ENCODE results near the gene USHBP1.

DNA sequence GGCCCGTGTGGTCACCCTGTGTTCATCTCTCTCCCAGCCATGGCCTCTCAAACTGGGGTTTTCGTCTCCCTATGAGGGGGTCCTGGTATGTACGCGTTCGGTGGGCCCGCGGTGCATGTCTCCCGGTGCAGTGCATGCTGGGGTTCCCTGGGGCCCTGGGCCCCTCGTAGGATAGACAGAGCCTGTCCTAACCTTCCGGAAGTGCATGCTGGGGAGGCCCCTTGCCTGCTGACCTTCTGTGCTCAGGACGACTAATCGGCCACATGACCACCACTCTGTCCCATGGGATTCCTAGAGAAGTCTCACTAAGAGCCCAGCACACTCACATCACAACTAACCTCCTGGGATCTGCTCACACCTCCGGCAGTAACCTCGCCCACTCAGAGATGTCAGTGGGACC is 54.2 kb downstream of the USHBP1 start:
- TF ChIP-seq POLR2A (IDR thresholded peaks at IDR 0.05), result no peak
- TF ChIP-seq, protein P1, sequence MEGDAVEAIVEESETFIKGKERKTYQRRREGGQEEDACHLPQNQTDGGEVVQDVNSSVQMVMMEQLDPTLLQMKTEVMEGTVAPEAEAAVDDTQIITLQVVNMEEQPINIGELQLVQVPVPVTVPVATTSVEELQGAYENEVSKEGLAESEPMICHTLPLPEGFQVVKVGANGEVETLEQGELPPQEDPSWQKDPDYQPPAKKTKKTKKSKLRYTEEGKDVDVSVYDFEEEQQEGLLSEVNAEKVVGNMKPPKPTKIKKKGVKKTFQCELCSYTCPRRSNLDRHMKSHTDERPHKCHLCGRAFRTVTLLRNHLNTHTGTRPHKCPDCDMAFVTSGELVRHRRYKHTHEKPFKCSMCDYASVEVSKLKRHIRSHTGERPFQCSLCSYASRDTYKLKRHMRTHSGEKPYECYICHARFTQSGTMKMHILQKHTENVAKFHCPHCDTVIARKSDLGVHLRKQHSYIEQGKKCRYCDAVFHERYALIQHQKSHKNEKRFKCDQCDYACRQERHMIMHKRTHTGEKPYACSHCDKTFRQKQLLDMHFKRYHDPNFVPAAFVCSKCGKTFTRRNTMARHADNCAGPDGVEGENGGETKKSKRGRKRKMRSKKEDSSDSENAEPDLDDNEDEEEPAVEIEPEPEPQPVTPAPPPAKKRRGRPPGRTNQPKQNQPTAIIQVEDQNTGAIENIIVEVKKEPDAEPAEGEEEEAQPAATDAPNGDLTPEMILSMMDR (IDR thresholded peaks at IDR 0.05), result no peak
- TF ChIP-seq POLR2AphosphoS5 (IDR thresholded peaks at IDR 0.05; ENCODE audit: insufficient read depth in 1 of 2, low read depth in 1 of 2), result no peak

Measured in vagina (tissue), 2 donors.